Left ventricle myocardium inferior (tissue), 1 donor: ENCODE results near the gene BAZ1B. TPM values are rescaled to one million over a fixed set of nuclear protein-coding genes. Genes with fewer than 3 reads are reported as not detected.
"Not testable (repeated sequence)": the region's sequence is repeated elsewhere in the genome, so short reads cannot be mapped to it uniquely, and the experiment has no call there.

Source experiments
- DNase-seq: peaks from one replicate; pipeline ENCODE4 v3.0.0-alpha.2; 2020
- H3K27ac ChIP-seq: fragments of 200-600 bp; replicated peaks from 2 replicates; pipeline ENCODE4 v1.8.0; 2021
- H3K27me3 ChIP-seq: fragments of 200-600 bp; 2 replicates; pipeline ENCODE4 v1.8.0; 2021; ENCODE audit warnings: low read depth
- H3K36me3 ChIP-seq: fragments of 200-600 bp; 2 replicates; pipeline ENCODE4 v1.8.0; 2021
- H3K4me1 ChIP-seq: fragments of 200-600 bp; 2 replicates; pipeline ENCODE4 v1.8.0; 2021
- H3K4me3 ChIP-seq: fragments of 200-600 bp; 2 replicates; pipeline ENCODE4 v1.8.0; 2021; ENCODE audit warnings: mild to moderate bottlenecking, moderate library complexity
- H3K9me3 ChIP-seq: fragments of 200-600 bp; replicated peaks from 2 replicates; pipeline ENCODE4 v1.8.0; 2021
- CTCF ChIP-seq: fragments of 200-600 bp; IDR thresholded peaks from 2 replicates; pipeline ENCODE4 v1.8.0; 2021; ENCODE audit warnings: antibody characterized with exemption, mild to moderate bottlenecking, borderline replicate concordance
- intact Hi-C: fragments of 100-400 bp; cut with micrococcal nuclease; formaldehyde crosslinking; loops from one replicate; pipeline ENCODE4 v1.11.0; 2022
- total RNA-seq: library from RNA; stranded (reverse); fragmentation: NEBNext Ultra II Directional; extraction: Animal tissue kit (Norgen Biotek cat#: 25700); gene quantifications from one replicate; pipeline ENCODE4 v1.2.1, GENCODE V29; 2021
- donor health status: DM: no; HTN: yes; CAD: no; lungs with severe emphysema.

Gene BAZ1B
- total RNA-seq, 1 donor from 2014 or later, result 38.9 TPM

GRCh38 chr7:73507556-73507955 is 14.5 kb downstream of the BAZ1B start:
- H3K27ac ChIP-seq, result no peak overlapping the region
- H3K36me3 ChIP-seq, result peaks cover 85% of the 10 kb centered on the region
- DNase-seq, result no peak
- H3K4me3 ChIP-seq, result no peak overlapping the region
- peaks cover 14% of the 10 kb centered on the region for H3K4me1 ChIP-seq
- intact Hi-C loops, result no loop called here
- TF ChIP-seq CTCF, result no peak
- no peaks in the 10 kb centered on the region for H3K27me3 ChIP-seq
- H3K9me3 ChIP-seq, result no peaks in the 10 kb centered on the region

DNA sequence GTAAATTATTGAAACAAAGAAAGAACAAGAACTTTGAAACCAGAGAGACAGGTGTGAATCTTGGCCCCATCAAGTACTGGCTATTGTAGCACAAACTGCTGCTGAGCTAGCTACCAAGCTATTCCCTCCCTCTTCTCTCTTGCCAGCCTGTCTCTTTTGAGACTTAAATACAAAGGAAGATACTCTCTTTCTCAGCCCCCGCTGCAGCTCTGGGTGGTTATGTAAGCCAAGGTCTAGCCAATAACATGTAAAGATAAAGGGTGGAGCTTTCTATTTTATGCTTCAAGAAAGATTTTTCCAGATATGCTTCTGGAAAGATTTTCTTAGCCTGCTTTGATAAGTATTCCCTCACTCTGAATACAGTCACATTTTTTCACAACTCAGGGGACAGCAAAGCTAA is 17.2 kb downstream of the BAZ1B start:
- no peaks in the 10 kb centered on the region for H3K9me3 ChIP-seq
- DNase-seq, result no peak
- peaks cover 11% of the 10 kb centered on the region for H3K4me1 ChIP-seq
- no peaks in the 10 kb centered on the region for H3K27me3 ChIP-seq
- intact Hi-C loops, result no loop called here
- H3K27ac ChIP-seq, result no peak overlapping the region
- no peak for TF ChIP-seq CTCF
- no peak overlapping the region for H3K4me3 ChIP-seq
- peaks cover 98% of the 10 kb centered on the region for H3K36me3 ChIP-seq

GRCh38 chr7:73504017-73504416 is 18.1 kb downstream of the BAZ1B start:
- Histone ChIP-seq H3K4me1 (peaks cover 7% of the 10 kb centered on the region), H3K27ac (no peak overlapping the region), H3K27me3 (no peaks in the 10 kb centered on the region), H3K9me3 (no peaks in the 10 kb centered on the region), H3K4me3 (no peak overlapping the region), H3K36me3 (peaks cover 98% of the 10 kb centered on the region)
- intact Hi-C loops, result no loop called here
- no peak for TF ChIP-seq CTCF
- no peak for DNase-seq

GRCh38 chr7:73503229-73503628 is 18.9 kb downstream of the BAZ1B start:
- H3K27me3 ChIP-seq, result no peaks in the 10 kb centered on the region
- H3K4me3 ChIP-seq, result no peak overlapping the region
- intact Hi-C loops, result no loop called here
- H3K4me1 ChIP-seq, result peaks cover 7% of the 10 kb centered on the region
- no peaks in the 10 kb centered on the region for H3K9me3 ChIP-seq
- no peak for TF ChIP-seq CTCF
- peaks cover 98% of the 10 kb centered on the region for H3K36me3 ChIP-seq
- DNase-seq, result no peak
- no peak overlapping the region for H3K27ac ChIP-seq

GRCh38 chr7:73496626-73497025 is 25.5 kb downstream of the BAZ1B start:
- Histone ChIP-seq H3K4me3 (no peak overlapping the region), H3K4me1 (peaks cover 3% of the 10 kb centered on the region), H3K27ac (no peak overlapping the region), H3K9me3 (no peaks in the 10 kb centered on the region), H3K36me3 (peaks cover 100% of the 10 kb centered on the region), H3K27me3 (no peaks in the 10 kb centered on the region)
- DNase-seq, result no peak
- no peak for TF ChIP-seq CTCF
- intact Hi-C loops, result no loop called here

DNA sequence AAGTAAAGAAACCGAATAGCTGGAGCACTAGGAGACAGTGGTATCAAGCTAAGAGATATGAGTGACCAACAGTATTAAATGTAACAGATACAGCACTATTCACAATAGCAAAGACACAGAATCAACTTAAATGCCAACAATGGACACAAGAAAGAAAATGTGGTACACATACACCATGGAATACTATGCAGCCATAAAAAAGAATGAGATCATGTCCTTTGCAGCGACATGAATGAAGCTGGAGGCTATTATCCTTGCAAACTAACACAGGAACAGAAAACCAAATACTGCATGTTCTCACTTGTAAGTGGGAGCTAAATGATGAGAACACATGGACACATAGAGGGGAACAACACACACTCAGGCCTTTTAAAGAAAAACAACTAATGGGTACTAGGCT is 26.6 kb downstream of the BAZ1B start:
- H3K27ac ChIP-seq, DNase-seq, H3K27me3 ChIP-seq, H3K9me3 ChIP-seq, intact Hi-C loops, H3K4me1 ChIP-seq, H3K4me3 ChIP-seq: not testable (repeated sequence)
- H3K36me3 ChIP-seq, result peaks cover 100% of the 10 kb centered on the region
